Activated naive CD4-positive, alpha-beta T cell treated with anti-CD3 and anti-CD28 coated beads, Interleukin-2, amount 50 U/mL, for 72 hours (primary cell): ENCODE data around the gene CD40LG. TPM values are rescaled to one million over a fixed set of nuclear protein-coding genes. Genes with fewer than 3 reads are reported as not detected.
A peak's percentile ranks its signal among the peaks of the same experiment; 100 is the strongest.

Experiments
- ATAC-seq, 2 donors: fragments of 150-1000 bp; cut with Tn5 transposase; 2 replicates each; pipeline ENCODE4 v1.10.0; 2021; ENCODE audit warnings: mild to moderate bottlenecking in 2 of 2, moderate library complexity in 2 of 2
- DNase-seq, 2 donors: peaks; one replicate each; pipeline ENCODE4 v3.0.0; 2021 to 2022; ENCODE audit warnings: low spot score in 2 of 2
- H3K27ac Mint-ChIP-seq, 2 donors: one replicate each; pipeline ENCODE4 v1.8.0; 2022; ENCODE audit warnings: mild to moderate bottlenecking in 2 of 2, mixed read lengths in 2 of 2
- H3K36me3 Mint-ChIP-seq, 2 donors: one replicate each; pipeline ENCODE4 v1.8.0; 2022; ENCODE audit warnings: mixed read lengths in 2 of 2
- H3K9me3 Mint-ChIP-seq, 2 donors: one replicate each; pipeline ENCODE4 v1.8.0; 2022; ENCODE audit warnings: mixed read lengths in 2 of 2
- total RNA-seq, 2 donors: library from RNA; stranded (reverse); gene quantifications; one replicate each; pipeline ENCODE4 v1.2.3, GENCODE V29; 2022

The CD40LG gene
- 100 to 1,000 TPM in 1 of 2 donors, 10 to 100 TPM in 1; 80.0 to 134 TPM for total RNA-seq

DNA sequence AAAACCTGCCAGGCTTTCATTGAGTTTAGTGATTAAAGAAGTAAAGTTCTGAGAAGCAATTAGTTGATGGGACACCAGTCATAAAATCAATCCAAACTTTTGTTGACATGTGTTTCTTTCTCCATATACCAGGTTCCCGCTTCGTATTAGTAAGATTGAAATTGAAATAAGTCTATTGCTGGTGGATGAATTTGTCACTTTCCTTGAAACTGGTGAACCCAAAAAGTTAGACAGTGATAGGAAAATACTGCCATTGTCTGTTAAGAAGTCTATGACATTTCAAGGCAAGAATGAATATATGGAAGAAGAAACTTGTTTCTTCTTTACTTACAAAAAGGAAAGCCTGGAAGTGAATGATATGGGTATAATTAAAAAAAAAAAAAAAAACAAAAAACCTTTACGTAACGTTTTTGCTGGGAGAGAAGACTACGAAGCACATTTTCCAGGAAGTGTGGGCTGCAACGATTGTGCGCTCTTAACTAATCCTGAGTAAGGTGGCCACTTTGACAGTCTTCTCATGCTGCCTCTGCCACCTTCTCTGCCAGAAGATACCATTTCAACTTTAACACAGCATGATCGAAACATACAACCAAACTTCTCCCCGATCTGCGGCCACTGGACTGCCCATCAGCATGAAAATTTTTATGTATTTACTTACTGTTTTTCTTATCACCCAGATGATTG, at the start of gene CD40LG:
CD40LG (plus strand) TSS at position 482 of the 684 bp plus-strand sequence; CDS start at position 573, 91 bp downstream.
- peak; percentile 51 to 59 for ATAC-seq
- Mint-ChIP-seq H3K27ac (peak within 1 kb of the TSS; percentile 96), H3K36me3 (peaks cover 44 to 46% of the 10 kb centered on the region in 2 donors), H3K9me3 (no peaks in the 10 kb centered on the region)
- DNase-seq = no peak

DNA sequence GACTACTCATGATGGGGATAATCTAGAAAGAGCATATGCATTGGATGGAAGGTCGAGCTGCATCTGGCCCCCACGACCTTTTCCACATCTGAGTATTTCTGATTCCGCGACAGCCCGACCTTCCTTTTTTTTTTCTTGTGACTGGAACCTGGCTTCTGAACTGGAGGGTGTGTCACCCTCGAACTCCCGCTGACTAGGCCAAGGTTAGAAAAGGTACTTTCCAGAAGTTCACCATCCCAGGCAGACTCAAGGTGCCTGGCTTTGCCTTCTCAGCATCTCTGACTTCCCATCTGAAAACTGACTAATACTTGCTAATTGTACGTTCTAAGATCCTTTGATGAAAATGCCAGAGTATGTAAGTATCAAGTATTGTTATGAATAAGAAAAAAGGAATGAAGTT, 49.3 kb upstream of the CD40LG start:
- H3K36me3 Mint-ChIP-seq = peaks cover 0 to 21% of the 10 kb centered on the region in 2 donors
- peak; percentile 28 to 64 for DNase-seq
- peaks cover 0 to 9% of the 10 kb centered on the region in 2 donors for H3K9me3 Mint-ChIP-seq
- peak; percentile 88 to 93 for ATAC-seq
- peak overlapping the region; percentile 86 to 95 for H3K27ac Mint-ChIP-seq

- Mint-ChIP-seq H3K9me3 (no peaks in the 10 kb centered on the region), H3K36me3 (peaks cover 0 to 8% of the 10 kb centered on the region in 2 donors), H3K27ac (no peak overlapping the region)
- ATAC-seq = no peak
- no peak for DNase-seq
Measured at GRCh38 chrX:136600059-136600458, 47.9 kb upstream of the CD40LG start.

GRCh38 chrX:136607236-136607635, 40.7 kb upstream of the CD40LG start:
- Mint-ChIP-seq H3K36me3 (peaks cover 0 to 16% of the 10 kb centered on the region in 2 donors), H3K27ac (peak overlapping the region; percentile 40 to 77), H3K9me3 (no peaks in the 10 kb centered on the region)
- DNase-seq (no peak), ATAC-seq (peak in 1 of 2 donors; percentile 37)

DNA sequence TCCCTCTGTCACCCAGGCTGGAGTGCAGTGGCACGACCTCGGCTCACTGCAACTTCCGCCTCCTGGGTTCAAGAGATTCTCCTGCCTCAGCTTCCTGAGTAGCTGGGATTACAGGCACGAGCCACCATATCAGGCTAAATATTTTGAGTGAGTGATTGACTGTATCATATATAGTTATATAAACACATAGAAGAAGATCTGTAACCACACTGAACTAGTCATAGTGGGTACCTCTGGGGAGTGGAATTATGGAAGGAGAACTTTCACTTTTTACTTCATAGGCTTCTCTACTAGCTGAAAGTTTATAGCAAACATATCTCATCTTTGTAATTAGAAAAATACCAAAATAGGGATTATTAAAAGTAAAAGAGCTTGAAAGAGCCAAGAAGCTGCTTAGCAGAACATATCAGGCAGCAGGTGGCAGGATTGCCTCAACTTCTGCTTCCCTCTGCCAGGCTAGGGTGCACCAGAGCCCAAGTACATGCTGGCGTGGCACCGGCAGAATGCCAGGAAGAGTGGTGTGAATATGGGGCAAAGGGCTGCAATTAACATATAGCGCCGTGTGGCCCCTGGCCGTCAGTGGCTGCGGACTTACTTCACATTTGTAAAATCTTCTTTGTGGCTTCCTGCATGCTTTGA, 39.5 kb upstream of the CD40LG start:
- DNase-seq (peak in 1 of 2 donors; percentile 65), ATAC-seq (peak; percentile 80 to 82)
- Mint-ChIP-seq H3K36me3 (peaks cover 0 to 16% of the 10 kb centered on the region in 2 donors), H3K27ac (peak overlapping the region in 1 of 2 donors; percentile 81), H3K9me3 (no peaks in the 10 kb centered on the region)

GRCh38 chrX:136616987-136617685, 30.8 kb upstream of the CD40LG start:
- H3K27ac Mint-ChIP-seq = peak overlapping the region; percentile 74 to 91
- no peak for DNase-seq

GRCh38 chrX:136619899-136620505, 28.0 kb upstream of the CD40LG start:
- peaks cover 3 to 6% of the 10 kb centered on the region in 2 donors for H3K9me3 Mint-ChIP-seq
- DNase-seq (peak; percentile 52 to 72), ATAC-seq (peak; percentile 81 to 86)
- H3K36me3 Mint-ChIP-seq = peaks cover 0 to 13% of the 10 kb centered on the region in 2 donors
- H3K27ac Mint-ChIP-seq = peak overlapping the region; percentile 91 to 97

More at GRCh38 chrX:136616987-136617685, 30.8 kb upstream of the CD40LG start:
- no peaks in the 10 kb centered on the region for H3K9me3 Mint-ChIP-seq
- peaks cover 0 to 5% of the 10 kb centered on the region in 2 donors for H3K36me3 Mint-ChIP-seq
- peak; percentile 70 to 76 for ATAC-seq

GRCh38 chrX:136620780-136621179, 27.2 kb upstream of the CD40LG start:
- DNase-seq (no peak), ATAC-seq (no peak)
- Mint-ChIP-seq H3K36me3 (peaks cover 0 to 10% of the 10 kb centered on the region in 2 donors), H3K27ac (peak overlapping the region; percentile 91 to 97), H3K9me3 (peaks cover 3 to 6% of the 10 kb centered on the region in 2 donors)

DNA sequence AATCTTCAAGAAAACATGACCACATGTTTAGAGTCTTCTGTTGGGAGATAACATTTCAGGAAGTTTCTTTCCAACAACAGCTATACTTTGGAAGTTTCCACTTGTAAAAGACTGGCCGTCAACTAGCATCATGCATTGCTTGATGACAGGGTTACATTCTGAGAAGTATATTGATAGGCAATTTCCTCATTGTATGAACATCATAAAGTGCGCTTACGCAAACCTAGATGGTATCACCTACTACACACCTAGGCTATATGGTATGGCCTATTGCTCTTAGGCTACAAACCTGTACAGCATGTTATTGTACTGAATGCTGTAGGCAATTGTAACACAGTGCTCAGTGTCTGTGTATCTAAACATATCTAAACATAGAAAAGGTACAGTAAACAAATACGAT, 25.4 kb upstream of the CD40LG start:
- peaks cover 0 to 8% of the 10 kb centered on the region in 2 donors for H3K36me3 Mint-ChIP-seq
- H3K27ac Mint-ChIP-seq = no peak overlapping the region
- ATAC-seq (no peak), DNase-seq (no peak)
- peaks cover 3 to 6% of the 10 kb centered on the region in 2 donors for H3K9me3 Mint-ChIP-seq

DNA sequence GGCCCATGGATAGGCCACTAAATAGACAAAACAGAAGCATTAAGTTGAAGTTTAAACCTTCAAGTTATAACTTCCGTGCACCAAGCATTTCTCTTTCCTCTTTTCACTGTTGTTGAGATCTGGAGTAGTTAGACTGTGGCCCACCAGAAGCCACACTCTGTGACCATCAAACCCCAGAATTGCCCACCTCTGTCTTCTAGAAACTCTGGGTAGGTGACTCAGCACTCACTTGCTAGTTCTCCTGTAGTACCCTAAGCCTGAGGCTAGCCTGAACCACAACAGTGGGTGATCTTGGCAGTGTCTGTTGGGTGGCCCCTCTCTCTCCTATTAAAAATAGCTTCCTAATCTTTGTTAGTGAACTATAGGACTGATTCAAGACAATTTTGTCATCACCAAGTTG, 24.6 kb upstream of the CD40LG start:
- H3K27ac Mint-ChIP-seq = peak overlapping the region; percentile 46 to 88
- ATAC-seq (no peak), DNase-seq (no peak)
- H3K9me3 Mint-ChIP-seq = peaks cover 3 to 6% of the 10 kb centered on the region in 2 donors
- peaks cover 0 to 8% of the 10 kb centered on the region in 2 donors for H3K36me3 Mint-ChIP-seq

DNA sequence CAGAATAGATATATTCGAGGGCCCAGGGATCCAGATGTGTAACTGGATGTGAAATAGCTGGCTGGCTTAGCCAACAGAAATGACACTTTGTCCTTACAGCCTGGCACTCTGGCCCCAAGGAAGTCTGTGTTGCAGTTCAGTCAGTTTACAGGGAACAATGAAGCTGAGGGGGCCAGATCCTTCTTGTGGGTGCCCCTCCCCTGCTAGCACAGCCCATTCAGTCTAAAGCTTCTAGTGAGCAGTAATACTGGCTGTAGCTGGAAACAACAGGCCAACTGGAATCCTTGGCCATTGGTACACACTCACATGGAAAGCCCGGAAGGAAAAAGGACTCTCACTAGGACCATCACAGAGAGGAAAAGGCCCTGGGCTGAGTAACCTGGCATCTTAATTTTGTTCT, 22.7 kb upstream of the CD40LG start:
- Mint-ChIP-seq H3K9me3 (peaks cover 3 to 6% of the 10 kb centered on the region in 2 donors), H3K27ac (peak overlapping the region; percentile 91 to 96), H3K36me3 (peaks cover 0 to 8% of the 10 kb centered on the region in 2 donors)
- no peak for ATAC-seq
- no peak for DNase-seq

GRCh38 chrX:136626237-136626636, 21.7 kb upstream of the CD40LG start:
- peaks cover 0 to 8% of the 10 kb centered on the region in 2 donors for H3K36me3 Mint-ChIP-seq
- ATAC-seq (peak; percentile 32 to 39), DNase-seq (no peak)
- H3K9me3 Mint-ChIP-seq = peaks cover 3 to 6% of the 10 kb centered on the region in 2 donors
- H3K27ac Mint-ChIP-seq = peak overlapping the region; percentile 96 to 99

- DNase-seq (no peak), ATAC-seq (peak in 1 of 2 donors; percentile 25)
- H3K9me3 Mint-ChIP-seq = peaks cover 3 to 6% of the 10 kb centered on the region in 2 donors
- H3K27ac Mint-ChIP-seq = peak overlapping the region; percentile 96 to 99
- H3K36me3 Mint-ChIP-seq = peaks cover 0 to 8% of the 10 kb centered on the region in 2 donors
Measured at GRCh38 chrX:136626891-136627290, 21.1 kb upstream of the CD40LG start.

- Mint-ChIP-seq H3K27ac (peak overlapping the region; percentile 96 to 99), H3K9me3 (peaks cover 3 to 6% of the 10 kb centered on the region in 2 donors), H3K36me3 (peaks cover 0 to 8% of the 10 kb centered on the region in 2 donors)
- ATAC-seq (peak; percentile 87 to 90), DNase-seq (peak; percentile 41 to 65)
Measured at GRCh38 chrX:136627409-136627808, 20.5 kb upstream of the CD40LG start.

GRCh38 chrX:136629084-136629750, 18.7 kb upstream of the CD40LG start:
- Mint-ChIP-seq H3K9me3 (peaks cover 3 to 6% of the 10 kb centered on the region in 2 donors), H3K27ac (peak overlapping the region; percentile 84 to 96), H3K36me3 (peaks cover 0 to 8% of the 10 kb centered on the region in 2 donors)
- DNase-seq (no peak), ATAC-seq (no peak)

DNA sequence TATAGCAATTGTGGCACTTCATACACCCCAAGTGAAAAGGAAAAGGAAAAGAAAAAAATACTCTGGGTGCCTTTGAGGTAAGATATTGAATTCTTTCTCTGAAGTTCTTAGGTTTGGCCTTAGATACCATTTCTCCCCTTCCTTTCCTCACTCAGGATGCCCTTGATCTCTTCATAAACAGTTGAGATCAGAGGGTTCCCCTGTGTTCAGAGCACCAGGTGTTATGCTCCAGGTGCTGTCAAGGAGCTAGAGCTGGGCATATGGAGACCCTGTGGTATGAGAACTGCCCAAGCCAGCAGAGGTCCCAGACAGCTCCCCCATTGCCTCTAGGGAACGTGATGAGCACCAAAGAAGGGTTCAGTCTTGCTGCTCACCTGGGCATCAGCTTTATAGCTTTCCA, 17.1 kb upstream of the CD40LG start:
- no peaks in the 10 kb centered on the region for H3K9me3 Mint-ChIP-seq
- ATAC-seq = no peak

More for the DNA sequence above, 17.1 kb upstream of the CD40LG start:
- no peaks in the 10 kb centered on the region for H3K36me3 Mint-ChIP-seq
- H3K27ac Mint-ChIP-seq = peak overlapping the region; percentile 70 to 96
- no peak for DNase-seq
